Measurements from ENCODE around the gene GABRD. TPM values are rescaled to one million over a fixed set of nuclear protein-coding genes. Genes with fewer than 3 reads are reported as not detected.

The GABRD gene
- total RNA-seq, 2 experiments from 2014 or later, result not detected

GRCh38 chr1:2065699-2066098 is 46.6 kb downstream of the GABRD start:
- ChIA-PET CTCF (no interaction called here), POLR2A (interaction anchor here (0.5 kb wide), 1 partner anchor 9 kb away, joined by 3 read pairs; no protein-coding TSS in a partner anchor)

GRCh38 chr1:2067393-2067792 is 48.2 kb downstream of the GABRD start:
- CTCF ChIA-PET, result no interaction called here
- POLR2A ChIA-PET, result no interaction called here

- ChIA-PET POLR2A (no interaction called here), CTCF (no interaction called here)
Observed at GRCh38 chr1:2067981-2068380, 48.8 kb downstream of the GABRD start.

- ChIA-PET POLR2A (no interaction called here), CTCF (no interaction called here)
Observed at GRCh38 chr1:2068951-2069350, 49.8 kb downstream of the GABRD start.

- CTCF ChIA-PET, result no interaction called here
- POLR2A ChIA-PET, result no interaction called here
Observed at GRCh38 chr1:2070016-2070415, 50.9 kb downstream of the GABRD start.

- POLR2A ChIA-PET, result no interaction called here
- CTCF ChIA-PET, result interaction anchor here (0.9 kb wide), 1 partner anchor 19 kb away, joined by 3 read pairs; no protein-coding TSS in a partner anchor
Observed at GRCh38 chr1:2070800-2071530, 51.8 kb downstream of the GABRD start.

GRCh38 chr1:2072109-2072806 is 53.1 kb downstream of the GABRD start:
- CTCF ChIA-PET, result interaction anchor here (0.9 kb wide), 1 partner anchor 18 kb away, joined by 3 read pairs; no protein-coding TSS in a partner anchor
- POLR2A ChIA-PET, result no interaction called here

- ChIA-PET POLR2A (no interaction called here), CTCF (no interaction called here)
Observed at GRCh38 chr1:2072891-2073290, 53.7 kb downstream of the GABRD start.

- CTCF ChIA-PET, result no interaction called here
- POLR2A ChIA-PET, result no interaction called here
Observed at GRCh38 chr1:2073382-2074230, 54.5 kb downstream of the GABRD start.

- ChIA-PET CTCF (no interaction called here), POLR2A (interaction anchor here (0.7 kb wide), 1 partner anchor 8 kb away, joined by 3 read pairs; no protein-coding TSS in a partner anchor)
Observed at GRCh38 chr1:2074396-2074795, 55.3 kb downstream of the GABRD start.

- ChIA-PET POLR2A (interaction anchor here (0.7 kb wide), 1 partner anchor 9 kb away, joined by 3 read pairs; no protein-coding TSS in a partner anchor), CTCF (interaction anchor here (0.8 kb wide), 1 partner anchor 20 kb away, joined by 3 read pairs; no protein-coding TSS in a partner anchor)
Observed at GRCh38 chr1:2074944-2075740, 56.0 kb downstream of the GABRD start.

GRCh38 chr1:2076826-2077225 is 57.7 kb downstream of the GABRD start:
- CTCF ChIA-PET, result no interaction called here

GRCh38 chr1:2078170-2078569 is 59.0 kb downstream of the GABRD start:
- CTCF ChIA-PET, result interaction anchor here (1.7 kb wide), 1 partner anchor 33 kb away, joined by 3 read pairs; no protein-coding TSS in a partner anchor
- POLR2A ChIA-PET, result interaction anchor here (0.7 kb wide), 1 partner anchor 126 kb away, joined by 3 read pairs; no protein-coding TSS in a partner anchor

More at GRCh38 chr1:2076826-2077225, 57.7 kb downstream of the GABRD start:
- POLR2A ChIA-PET, result no interaction called here

- ChIA-PET POLR2A (no interaction called here), CTCF (no interaction called here)
Observed at GRCh38 chr1:2079396-2080085, 60.4 kb downstream of the GABRD start.

- CTCF ChIA-PET, result no interaction called here
Observed at GRCh38 chr1:2080140-2080539, 61.0 kb downstream of the GABRD start.

More at GRCh38 chr1:2080140-2080539, 61.0 kb downstream of the GABRD start:
- POLR2A ChIA-PET, result no interaction called here
